H9 (cell line): ENCODE data around the gene TMEM161B. TPM values are rescaled to one million over a fixed set of nuclear protein-coding genes. Genes with fewer than 3 reads are reported as not detected.

Source experiments
- DNase-seq: peaks from one replicate; pipeline ENCODE4 v3.0.0-alpha.2; 2017
- H2AFZ ChIP-seq: one replicate; pipeline ENCODE4 v1.6.1; 2013; ENCODE audit warnings: mild to moderate bottlenecking, low read length, control low read depth, moderate library complexity
- H2AK5ac ChIP-seq: 2 replicates; pipeline ENCODE4 v1.6.1; 2013; ENCODE audit warnings: low read length, control low read depth, mixed read lengths; ENCODE audit not compliant: insufficient read length
- H2BK120ac ChIP-seq: one replicate; pipeline ENCODE4 v1.6.1; 2013; ENCODE audit warnings: low read depth, mild to moderate bottlenecking, low read length, control low read depth, inconsistent platforms; ENCODE audit not compliant: poor library complexity, severe bottlenecking
- H2BK12ac ChIP-seq: 2 replicates; pipeline ENCODE4 v1.6.1; 2013; ENCODE audit warnings: low read length, control low read depth, mixed read lengths, low read depth; ENCODE audit not compliant: insufficient read length
- H2BK15ac ChIP-seq: 2 replicates; pipeline ENCODE4 v1.6.1; 2013; ENCODE audit warnings: low read depth, low read length, control low read depth
- H2BK20ac ChIP-seq: one replicate; pipeline ENCODE4 v1.6.1; 2013; ENCODE audit warnings: low read depth, mild to moderate bottlenecking, low read length, control low read depth, inconsistent platforms; ENCODE audit not compliant: poor library complexity, severe bottlenecking
- H2BK5ac ChIP-seq: 2 replicates; pipeline ENCODE4 v1.6.1; 2013; ENCODE audit warnings: low read length, control low read depth, mixed read lengths; ENCODE audit not compliant: insufficient read length
- H3K14ac ChIP-seq: 2 replicates; pipeline ENCODE4 v1.6.1; 2013; ENCODE audit warnings: low read length, control low read depth; ENCODE audit not compliant: insufficient read depth
- H3K18ac ChIP-seq: 2 replicates; pipeline ENCODE4 v1.6.1; 2013; ENCODE audit warnings: low read depth, mild to moderate bottlenecking, mixed read lengths, low read length, control low read depth; ENCODE audit not compliant: insufficient read length
- H3K23ac ChIP-seq: 2 replicates; pipeline ENCODE4 v1.6.1; 2013; ENCODE audit warnings: low read length, control low read depth, mixed read lengths, low read depth; ENCODE audit not compliant: insufficient read length
- H3K23me2 ChIP-seq: 2 replicates; pipeline ENCODE4 v1.6.1; 2013; ENCODE audit warnings: low read depth, mild to moderate bottlenecking, mixed read lengths, low read length, control low read depth; ENCODE audit not compliant: insufficient read length, poor library complexity, severe bottlenecking
- H3K27ac ChIP-seq: 2 replicates; pipeline ENCODE4 v1.5.1; 2013; ENCODE audit warnings: low read length, control low read depth, mixed read lengths, low read depth; ENCODE audit not compliant: insufficient read length
- H3K27me3 ChIP-seq: 2 replicates; pipeline ENCODE4 v1.6.1; 2013; ENCODE audit warnings: low read length, control low read depth, inconsistent platforms; ENCODE audit not compliant: insufficient read depth
- H3K4ac ChIP-seq: 2 replicates; pipeline ENCODE4 v1.6.1; 2013; ENCODE audit warnings: low read depth, mild to moderate bottlenecking, control low read depth, inconsistent platforms, low read length, moderate library complexity
- H3K4me1 ChIP-seq: 2 replicates; pipeline ENCODE4 v1.6.1; 2013; ENCODE audit warnings: low read length, control low read depth, inconsistent platforms; ENCODE audit not compliant: insufficient read depth
- H3K4me2 ChIP-seq: 2 replicates; pipeline ENCODE4 v1.6.1; 2013; ENCODE audit warnings: low read length, control low read depth, mixed read lengths; ENCODE audit not compliant: insufficient read length, insufficient read depth
- H3K56ac ChIP-seq: 2 replicates; pipeline ENCODE4 v1.6.1; 2013; ENCODE audit warnings: low read depth, mild to moderate bottlenecking, mixed read lengths, low read length, control low read depth; ENCODE audit not compliant: insufficient read length
- H3K79me1 ChIP-seq: 2 replicates; pipeline ENCODE4 v1.6.1; 2013; ENCODE audit warnings: low read depth, mild to moderate bottlenecking, moderate library complexity, low read length, control low read depth, inconsistent platforms; ENCODE audit not compliant: insufficient read depth, poor library complexity, severe bottlenecking
- H3K79me2 ChIP-seq: 2 replicates; pipeline ENCODE4 v1.6.1; 2013; ENCODE audit warnings: low read length, control low read depth, inconsistent platforms; ENCODE audit not compliant: insufficient read depth
- H3K9ac ChIP-seq: 2 replicates; pipeline ENCODE4 v1.6.1; 2013; ENCODE audit warnings: low read length, control low read depth, mixed read lengths; ENCODE audit not compliant: insufficient read length; ENCODE audit errors: extremely low read depth
- H3K9me3 ChIP-seq: one replicate; pipeline ENCODE4 v1.6.1; 2013; ENCODE audit warnings: low read depth, low read length, inconsistent platforms; ENCODE audit not compliant: control insufficient read depth
- H3T11ph ChIP-seq: one replicate; pipeline ENCODE4 v1.6.1; 2013; ENCODE audit warnings: mild to moderate bottlenecking, low read length, control low read depth, inconsistent platforms
- H4K20me1 ChIP-seq: one replicate; pipeline ENCODE4 v1.6.1; 2013; ENCODE audit not compliant: control insufficient read depth, insufficient read length, insufficient read depth
- H4K5ac ChIP-seq: 2 replicates; pipeline ENCODE4 v1.6.1; 2013; ENCODE audit warnings: low read depth, mild to moderate bottlenecking, mixed read lengths, low read length, control low read depth; ENCODE audit not compliant: insufficient read length
- H4K8ac ChIP-seq: replicated peaks from 2 replicates; pipeline ENCODE4 v1.6.1; 2013; ENCODE audit warnings: low read length, control low read depth, mixed read lengths, low read depth; ENCODE audit not compliant: insufficient read length
- H4K91ac ChIP-seq: 2 replicates; pipeline ENCODE4 v1.6.1; 2013; ENCODE audit warnings: low read depth, mild to moderate bottlenecking, moderate library complexity, mixed read lengths, low read length, control low read depth; ENCODE audit not compliant: insufficient read length
- H3K27ac Mint-ChIP-seq, 3 experiments: 2 replicates in 2 of 3; 3 replicates in 1 of 3; pipeline ENCODE4 v1.8.0; 2020 to 2021; ENCODE audit warnings: mixed read lengths in 3 of 3, mild to moderate bottlenecking in 1 of 3, moderate library complexity in 1 of 3
- H3K27me3 Mint-ChIP-seq: 2 replicates; pipeline ENCODE4 v1.8.0; 2021; ENCODE audit warnings: low read depth, mild to moderate bottlenecking, moderate library complexity, mixed read lengths
- H3K36me3 Mint-ChIP-seq, 3 experiments: 2 replicates in 2 of 3; 3 replicates in 1 of 3; pipeline ENCODE4 v1.8.0; 2020 to 2021; ENCODE audit warnings: low read depth in 3 of 3, mixed read lengths in 3 of 3; ENCODE audit not compliant: insufficient read depth in 1 of 3
- H3K4me1 Mint-ChIP-seq, 2 experiments: 2 replicates each; pipeline ENCODE4 v1.8.0; 2020; ENCODE audit warnings: mixed read lengths in 2 of 2
- H3K4me3 Mint-ChIP-seq, 2 experiments: 2 replicates in 1 of 2; 3 replicates in 1 of 2; pipeline ENCODE4 v1.8.0; 2020 to 2021; ENCODE audit warnings: mild to moderate bottlenecking in 2 of 2, mixed read lengths in 2 of 2, moderate library complexity in 1 of 2
- H3K9me3 Mint-ChIP-seq, 2 experiments: 2 replicates in 1 of 2; 3 replicates in 1 of 2; pipeline ENCODE4 v1.8.0; 2020; ENCODE audit warnings: mild to moderate bottlenecking in 2 of 2, mixed read lengths in 2 of 2, moderate library complexity in 1 of 2
- WGBS: extraction: QIAGEN DNeasy Blood & Tissue Kit; methylation state at CpG from one replicate; pipeline ENCODE4 v1.1.7; 2013; ENCODE audit warnings: missing lambda C conversion rate, low lambda C conversion rate, mixed read lengths; ENCODE audit not compliant: insufficient read length; ENCODE audit errors: extremely low coverage; 5-methylcytosine and 5-hydroxymethylcytosine counted together
- total RNA-seq: library from RNA; stranded (reverse); gene quantifications from 2 replicates; pipeline ENCODE4 v1.2.1, GENCODE V29; 2021
- TF ChIP-seq, protein P1 (sequence below): fragments of 200-600 bp; sonication (generic); conservative IDR thresholded peaks from 3 replicates; pipeline ENCODE4 v1.8.0; 2021; ENCODE audit warnings: antibody characterized with exemption, mild to moderate bottlenecking

TMEM161B gene
- total RNA-seq, 1 experiment from 2014 or later: 17.9 TPM

DNA sequence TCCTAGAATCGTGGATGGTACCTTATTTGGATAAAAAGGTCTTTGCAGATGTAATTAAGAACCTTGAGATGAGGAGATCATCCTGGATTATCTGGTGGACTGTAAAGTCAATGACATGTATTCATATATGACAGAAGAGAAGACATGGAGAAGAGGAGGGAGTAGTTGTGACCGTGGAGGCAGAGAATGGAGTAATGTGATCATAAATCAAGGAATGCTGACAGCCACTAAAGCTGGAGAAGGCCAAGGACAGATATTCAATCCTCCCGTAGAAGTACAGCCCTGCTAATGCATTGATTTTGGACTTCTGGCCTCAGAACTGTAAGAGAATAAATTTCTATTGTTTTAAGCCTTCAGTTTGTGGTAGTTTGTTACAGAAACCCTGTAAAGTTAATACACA, 18.7 kb upstream of the TMEM161B start:
- Histone ChIP-seq H2AFZ (no peak overlapping the region), H4K5ac (no peak overlapping the region), H3K9ac (no peak overlapping the region), H3K27me3 (no peaks in the 10 kb centered on the region), H3K56ac (no peak overlapping the region), H3K9me3 (no peaks in the 10 kb centered on the region), H3K18ac (no peak overlapping the region), H4K20me1 (no peaks in the 10 kb centered on the region), H3T11ph (no peak overlapping the region), H2BK20ac (no peak overlapping the region), H4K8ac (no peak overlapping the region), H2BK120ac (no peak overlapping the region), H2AK5ac (no peak overlapping the region), H3K23ac (no peak overlapping the region), H3K4ac (no peak overlapping the region), H4K91ac (no peak overlapping the region), H3K4me1 (no peaks in the 10 kb centered on the region), H3K79me2 (no peaks in the 10 kb centered on the region), H3K27ac (no peak overlapping the region), H3K79me1 (no peaks in the 10 kb centered on the region), H3K4me2 (no peak overlapping the region), H2BK12ac (no peak overlapping the region), H3K14ac (no peak overlapping the region), H2BK15ac (no peak overlapping the region), H3K23me2 (no peaks in the 10 kb centered on the region), H2BK5ac (no peak overlapping the region)
- TF ChIP-seq, protein P1, sequence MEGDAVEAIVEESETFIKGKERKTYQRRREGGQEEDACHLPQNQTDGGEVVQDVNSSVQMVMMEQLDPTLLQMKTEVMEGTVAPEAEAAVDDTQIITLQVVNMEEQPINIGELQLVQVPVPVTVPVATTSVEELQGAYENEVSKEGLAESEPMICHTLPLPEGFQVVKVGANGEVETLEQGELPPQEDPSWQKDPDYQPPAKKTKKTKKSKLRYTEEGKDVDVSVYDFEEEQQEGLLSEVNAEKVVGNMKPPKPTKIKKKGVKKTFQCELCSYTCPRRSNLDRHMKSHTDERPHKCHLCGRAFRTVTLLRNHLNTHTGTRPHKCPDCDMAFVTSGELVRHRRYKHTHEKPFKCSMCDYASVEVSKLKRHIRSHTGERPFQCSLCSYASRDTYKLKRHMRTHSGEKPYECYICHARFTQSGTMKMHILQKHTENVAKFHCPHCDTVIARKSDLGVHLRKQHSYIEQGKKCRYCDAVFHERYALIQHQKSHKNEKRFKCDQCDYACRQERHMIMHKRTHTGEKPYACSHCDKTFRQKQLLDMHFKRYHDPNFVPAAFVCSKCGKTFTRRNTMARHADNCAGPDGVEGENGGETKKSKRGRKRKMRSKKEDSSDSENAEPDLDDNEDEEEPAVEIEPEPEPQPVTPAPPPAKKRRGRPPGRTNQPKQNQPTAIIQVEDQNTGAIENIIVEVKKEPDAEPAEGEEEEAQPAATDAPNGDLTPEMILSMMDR: no peak
- WGBS: no CpG with 5 or more reads among the region's 3 CpGs
- Mint-ChIP-seq H3K4me1 (peaks cover 7% of the 10 kb centered on the region in 2 experiments), H3K9me3 (no peaks in the 10 kb centered on the region), H3K27me3 (no peaks in the 10 kb centered on the region), H3K4me3 (no peak overlapping the region), H3K36me3 (peaks cover 0 to 18% (median 15%) of the 10 kb centered on the region in 3 experiments; a peak in 4 of 7 replicates), H3K27ac (0 out of 7 replicates have a peak overlapping the region, but pooled peaks of 1 of the 3 experiments have one; percentile 17)
- DNase-seq: no peak
